GM21825 (cell line): ENCODE measurements around the gene DNAH3.

Source experiments
- ATAC-seq: cut with Tn5 transposase; IDR thresholded peaks from one replicate; pipeline ENCODE4 v1.9.1; 2021; ENCODE audit warnings: mild to moderate bottlenecking, moderate library complexity; ENCODE audit not compliant: unreplicated experiment

DNAH3 gene

GRCh38 chr16:20884240-20884556, 266.4 kb downstream of the DNAH3 start:
- ATAC-seq = no peak

DNA sequence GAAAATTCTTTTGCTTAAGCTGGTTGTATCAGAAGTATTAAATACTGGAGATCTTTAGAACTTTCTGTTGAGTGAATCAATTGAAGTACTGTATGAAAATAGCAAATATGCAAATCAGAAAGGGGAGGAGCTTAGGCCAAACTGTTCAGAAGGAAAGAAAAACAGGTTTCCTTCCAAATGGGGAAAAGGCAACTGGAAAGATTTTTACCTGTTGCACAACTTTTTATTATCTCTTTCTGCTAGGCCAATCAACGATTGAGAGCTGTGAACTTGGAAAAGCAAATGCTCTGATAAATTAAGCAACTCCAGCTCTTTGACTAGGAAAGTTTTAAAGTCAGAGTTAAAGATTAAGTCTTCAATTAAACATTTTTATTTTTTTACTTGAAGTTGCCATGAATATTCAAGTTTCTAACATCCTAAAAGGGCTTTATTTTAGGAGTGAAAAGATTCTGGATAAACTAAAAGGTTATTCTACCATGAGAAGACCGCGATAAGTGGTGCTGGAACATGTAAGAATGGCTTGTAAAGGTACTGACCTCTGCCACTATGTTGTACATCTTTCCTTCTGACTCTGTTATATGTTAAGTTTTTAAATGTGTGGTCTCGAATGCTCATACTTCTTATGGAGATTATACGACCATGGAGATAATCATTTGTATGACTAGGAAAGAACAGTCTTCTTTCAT, 266.9 kb downstream of the DNAH3 start:
- no peak for ATAC-seq
